GM15510 (cell line): ENCODE data around the gene MFAP4.

Experiments
- POLR2A ChIP-seq: IDR thresholded peaks from 3 replicates; pipeline ENCODE4 v1.6.1; 2011; ENCODE audit warnings: borderline replicate concordance; ENCODE audit not compliant: insufficient read length; ENCODE audit errors: extremely low read depth

The MFAP4 gene

DNA sequence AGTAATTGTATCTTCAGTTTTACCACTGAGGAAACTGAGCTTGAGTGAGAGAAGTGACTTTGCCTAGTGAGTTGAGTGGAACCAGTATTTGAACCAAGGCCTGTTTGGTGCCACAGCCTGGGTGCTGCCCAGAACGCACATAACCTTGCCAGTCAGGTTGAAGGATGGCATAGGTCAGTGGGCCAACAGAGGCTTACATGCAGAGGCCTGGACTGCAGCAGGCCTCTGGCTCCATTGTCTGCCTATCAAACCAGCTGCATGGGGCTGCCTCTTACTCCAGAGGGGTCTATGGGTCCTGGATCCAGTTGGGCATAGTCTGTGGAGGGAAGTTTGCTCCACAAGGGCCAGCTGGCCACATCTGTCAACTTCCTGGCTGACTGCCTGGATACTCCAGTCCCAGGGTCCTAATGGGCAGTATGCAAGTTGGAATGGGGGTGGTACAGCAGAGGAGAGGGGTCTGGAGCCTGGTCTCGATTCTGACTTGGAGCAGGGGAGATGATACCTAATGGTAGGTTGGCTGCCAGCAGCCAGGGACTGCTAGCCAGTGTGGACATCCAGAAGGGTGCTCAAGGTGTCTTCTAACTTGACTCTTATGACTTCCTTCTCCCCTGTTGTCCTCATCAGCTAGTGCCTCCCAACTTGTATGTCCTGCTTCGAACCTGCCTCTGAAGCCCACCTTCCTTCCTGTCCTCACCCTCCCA is 12.9 kb upstream of the MFAP4 start:
- no peak for TF ChIP-seq POLR2A

GRCh38 chr17:19398301-19399181 is 11.6 kb upstream of the MFAP4 start:
- no peak for TF ChIP-seq POLR2A

DNA sequence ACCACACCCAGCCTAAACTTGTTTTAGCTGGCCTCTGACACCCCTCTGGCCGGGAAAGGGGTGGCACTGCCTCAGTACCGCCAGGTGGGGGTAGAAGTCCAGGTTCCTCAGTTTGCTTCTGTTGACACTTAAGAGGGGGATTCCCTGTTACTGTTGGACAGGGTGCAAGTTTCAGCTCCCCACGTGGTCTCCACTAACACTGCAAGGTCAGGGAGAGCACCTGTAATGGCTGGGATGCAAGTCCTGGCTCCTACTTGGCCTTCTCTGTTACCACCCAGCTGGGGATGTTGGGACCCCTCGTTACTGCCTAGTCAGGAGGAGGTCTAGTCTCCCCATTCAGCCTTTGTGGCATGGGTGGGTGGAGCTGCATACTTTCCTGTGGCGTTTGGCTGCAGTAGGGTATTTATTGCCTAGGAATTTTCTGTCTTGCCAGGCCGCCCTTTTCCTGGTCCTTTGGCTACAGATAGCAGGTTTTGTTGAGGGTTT is 10.6 kb upstream of the MFAP4 start:
- TF ChIP-seq POLR2A, result no peak

DNA sequence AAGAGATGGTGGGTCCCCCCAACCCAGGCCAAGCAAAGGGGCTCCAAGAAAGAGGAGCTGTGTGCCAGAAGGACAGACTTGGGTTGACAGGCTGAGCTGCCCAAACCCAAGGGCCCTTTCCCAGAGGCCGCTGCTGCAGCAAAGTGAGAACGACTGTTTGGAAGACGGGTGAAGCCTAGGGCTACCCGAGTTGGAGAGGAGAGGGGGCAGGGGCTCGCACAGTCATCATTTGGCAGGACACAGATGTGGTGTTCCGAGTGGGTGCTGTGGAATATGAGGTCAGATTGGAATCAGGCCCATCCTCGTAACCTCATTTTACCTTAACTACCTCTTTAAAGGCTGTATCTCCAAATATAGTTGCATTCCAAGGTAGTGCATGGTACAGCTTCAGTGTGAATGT is 5.3 kb upstream of the MFAP4 start:
- TF ChIP-seq POLR2A, result no peak

GRCh38 chr17:19391432-19391831 is 4.4 kb upstream of the MFAP4 start:
- no peak for TF ChIP-seq POLR2A

DNA sequence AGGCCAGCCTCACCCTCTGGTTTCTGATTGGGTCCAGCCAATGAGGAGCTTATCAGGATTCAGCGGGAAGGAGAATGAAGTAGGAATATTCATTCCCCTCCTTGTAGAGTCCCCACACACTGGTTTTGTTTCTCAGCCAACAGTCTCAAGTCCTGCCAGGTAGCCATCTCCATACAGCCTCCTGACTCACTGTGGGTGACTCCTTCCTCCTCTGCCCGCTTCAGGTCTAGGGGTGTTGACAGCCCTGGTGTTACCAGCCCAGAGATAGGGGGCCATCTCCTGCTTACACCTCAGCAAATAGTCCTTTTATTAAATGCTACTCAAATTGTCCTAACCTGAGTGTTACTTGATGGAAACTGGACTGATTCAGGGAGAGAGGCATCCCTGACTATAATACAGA is 4.0 kb upstream of the MFAP4 start:
- no peak for TF ChIP-seq POLR2A

DNA sequence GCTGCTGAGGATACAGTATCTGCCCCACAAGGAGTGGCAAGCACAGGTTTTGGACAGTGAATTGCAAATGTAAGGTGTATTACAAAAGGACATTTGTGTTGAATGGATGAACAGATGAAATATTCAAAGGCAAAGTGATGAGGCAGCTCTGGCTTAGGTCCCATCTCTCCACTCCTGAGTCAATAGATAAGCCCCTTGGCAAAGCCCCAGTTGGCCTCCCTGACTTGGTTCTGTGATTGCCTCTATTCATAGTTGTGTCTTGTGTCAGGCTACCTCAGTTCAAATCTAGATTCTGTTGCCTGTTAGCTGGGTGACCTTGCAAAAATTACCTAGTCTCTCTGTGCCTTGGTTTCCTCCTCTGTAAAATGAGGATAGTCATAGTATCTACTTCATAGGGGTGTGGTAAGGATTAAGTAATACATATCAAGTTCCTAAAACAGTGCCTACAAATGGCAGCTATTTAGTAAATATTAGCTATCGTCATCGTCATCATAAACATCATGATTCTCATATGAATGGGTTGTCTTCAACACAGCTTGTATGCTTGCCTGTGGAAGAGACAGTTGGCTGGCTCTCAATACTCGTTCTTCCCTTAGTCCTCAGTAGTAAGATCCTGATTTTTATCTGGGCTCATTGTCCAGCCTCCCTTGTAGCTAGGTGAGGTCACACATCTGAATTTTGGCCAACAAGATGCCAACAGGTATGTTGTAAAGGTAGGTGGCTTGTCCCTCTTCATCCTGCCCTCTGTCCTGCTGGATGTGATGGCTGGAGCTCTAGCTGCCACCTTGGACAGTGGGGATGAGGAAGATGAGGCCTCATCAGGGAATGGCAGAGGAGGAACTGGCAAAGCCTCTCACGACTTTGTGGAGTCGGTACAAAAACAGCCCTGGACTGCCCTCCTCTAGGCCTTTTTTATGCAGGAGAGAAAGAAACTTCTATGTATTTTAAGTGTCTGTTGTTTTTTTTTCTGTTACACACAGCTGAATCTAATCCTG is 2.1 kb upstream of the MFAP4 start:
- no peak for TF ChIP-seq POLR2A

GRCh38 chr17:19387921-19388521 is 1.0 kb upstream of the MFAP4 start:
- no peak for TF ChIP-seq POLR2A

DNA sequence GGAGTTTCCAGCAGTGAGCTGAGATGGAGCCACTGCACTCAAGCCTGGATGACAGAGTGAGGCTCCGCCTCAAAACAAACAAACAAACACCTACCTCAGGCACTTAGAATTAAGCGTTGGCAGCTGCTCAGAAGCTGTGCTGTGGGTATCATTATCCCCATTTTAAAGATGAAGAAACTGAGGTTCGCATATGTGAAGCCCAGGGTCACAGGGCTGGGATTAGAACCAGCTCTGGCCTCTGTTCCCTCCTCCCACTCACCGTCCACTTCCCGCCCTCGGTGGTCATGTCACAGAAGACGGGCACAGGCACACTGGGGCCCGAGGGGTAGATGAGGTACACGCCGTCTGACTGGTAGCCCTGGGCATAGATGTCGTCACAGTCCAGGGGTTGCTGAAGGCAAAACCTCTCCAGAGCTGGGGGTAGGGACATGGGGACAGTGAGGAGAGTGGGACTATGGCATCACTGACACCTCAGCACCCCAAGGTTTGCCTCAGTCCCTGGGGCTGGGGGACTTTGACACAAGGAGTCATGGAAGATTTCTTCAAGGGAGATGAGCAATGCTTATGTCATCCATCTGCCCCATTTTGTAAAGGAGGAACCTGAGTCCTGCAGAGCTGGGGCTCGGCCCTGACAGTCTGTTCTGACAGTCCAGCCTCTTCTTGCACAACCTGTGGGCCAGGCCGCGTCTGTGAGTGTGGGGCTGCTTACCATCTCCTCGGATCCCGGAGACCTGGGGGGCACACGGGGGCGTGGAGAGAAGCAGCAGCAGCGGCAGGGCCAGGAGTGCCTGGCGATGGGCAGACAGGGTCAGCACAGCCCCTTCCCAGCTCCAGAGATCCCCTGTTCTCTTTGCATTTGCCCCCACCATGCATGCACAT is 700 bp downstream of the MFAP4 start:
- TF ChIP-seq POLR2A, result no peak

GRCh38 chr17:19385521-19385983 is 1.4 kb downstream of the MFAP4 start:
- no peak for TF ChIP-seq POLR2A

DNA sequence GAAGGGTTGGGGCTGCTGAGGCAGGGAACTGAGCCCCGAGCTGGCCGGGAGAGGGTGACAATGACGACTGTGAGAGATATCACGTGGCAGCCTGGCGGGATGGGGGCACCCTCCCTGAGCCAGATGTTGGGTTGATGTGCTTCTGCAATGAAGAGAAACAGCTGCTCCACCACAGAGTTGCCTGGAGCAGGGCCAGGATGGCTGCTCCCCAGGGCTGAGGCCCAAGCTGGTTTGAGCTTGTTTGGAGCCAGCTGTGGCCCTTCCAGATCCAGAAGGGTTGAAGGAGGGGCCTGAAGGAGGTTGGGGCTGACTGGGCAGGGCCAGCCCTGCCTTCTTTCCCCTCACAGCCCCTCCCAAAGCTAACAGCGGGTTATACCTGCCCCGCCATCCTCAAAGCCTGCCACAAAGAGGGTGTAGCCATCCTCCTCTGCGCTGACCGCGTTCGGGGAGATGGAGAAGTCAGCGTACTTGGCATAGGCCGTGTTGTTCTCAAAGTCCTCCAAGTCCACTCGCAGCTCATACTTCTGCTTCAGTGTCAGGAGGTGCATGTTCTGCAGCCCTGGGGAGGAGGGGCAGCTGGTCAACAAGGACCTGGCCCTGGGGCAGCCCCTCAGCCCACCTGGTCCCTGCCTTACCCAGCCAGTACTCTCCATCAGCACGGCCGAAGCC is 2.1 kb downstream of the MFAP4 start:
- no peak for TF ChIP-seq POLR2A

GRCh38 chr17:19383681-19384470 is 3.1 kb downstream of the MFAP4 start:
- TF ChIP-seq POLR2A, result no peak
